H1 (cell line): ENCODE data around the gene CDH12.
"Not testable (repeated sequence)": the region's sequence is repeated elsewhere in the genome, so short reads cannot be mapped to it uniquely, and the experiment has no call there.

Experiments used
- BCL11A ChIP-seq, 2 experiments: IDR thresholded peaks; one replicate each; pipeline ENCODE4 v1.6.1; 2011; ENCODE audit warnings: low read depth in 2 of 2, low read length in 2 of 2, mild to moderate bottlenecking in 2 of 2
- CHD2 ChIP-seq: IDR thresholded peaks from 2 replicates; pipeline ENCODE4 v1.6.1; 2012; ENCODE audit warnings: low read length, improper control_type of control experiment
- CTCF ChIP-seq, 3 experiments: IDR thresholded peaks; 1 replicate in 2 of 3; 2 replicates in 1 of 3; pipeline versions ENCODE4 v1.5.1 to v1.6.1; 2011; ENCODE audit warnings: low read length in 3 of 3, mild to moderate bottlenecking in 3 of 3, inconsistent platforms in 2 of 3, low read depth in 1 of 3, moderate library complexity in 1 of 3; ENCODE audit not compliant: insufficient read depth in 1 of 3; ENCODE audit errors: control extremely low read depth in 1 of 3
- EGR1 ChIP-seq: IDR thresholded peaks from 2 replicates; pipeline ENCODE4 v1.6.1; 2011; ENCODE audit warnings: low read depth, low read length, borderline replicate concordance
- FOSL1 ChIP-seq: IDR thresholded peaks from 2 replicates; pipeline ENCODE4 v1.6.1; 2011; ENCODE audit warnings: mild to moderate bottlenecking, low read depth, low read length, moderate library complexity; ENCODE audit not compliant: insufficient read depth
- HDAC6 ChIP-seq: IDR thresholded peaks from one replicate; pipeline ENCODE4 v1.7.1; 2012; ENCODE audit warnings: low read depth, mild to moderate bottlenecking, inconsistent platforms, low read length, moderate library complexity
- MAX ChIP-seq: IDR thresholded peaks from 2 replicates; pipeline ENCODE4 v1.6.1; 2012; ENCODE audit warnings: inconsistent platforms
- RAD21 ChIP-seq, 2 experiments: IDR thresholded peaks in 1 of 2; conservative IDR thresholded peaks in 1 of 2; 2 replicates each; pipeline ENCODE4 v1.6.1; 2011; ENCODE audit warnings: low read depth in 2 of 2, low read length in 2 of 2, improper control_type of control experiment in 1 of 2, inconsistent platforms in 1 of 2, mild to moderate bottlenecking in 1 of 2, moderate library complexity in 1 of 2
- SIRT6 ChIP-seq: IDR thresholded peaks from one replicate; pipeline ENCODE4 v1.7.1; 2012; ENCODE audit warnings: low read length, inconsistent platforms
- TBP ChIP-seq: IDR thresholded peaks from 2 replicates; pipeline ENCODE4 v1.6.1; 2011; ENCODE audit warnings: low read depth, low read length, improper control_type of control experiment

- not testable (repeated sequence) for TF ChIP-seq TBP; CHD2; CTCF (IDR thresholded peaks at IDR 0.05; ENCODE audit: control extremely low read depth in 1 of 3, insufficient read depth in 1 of 3, low read depth in 1 of 3, low read length in 3 of 3); HDAC6; EGR1; RAD21 (IDR thresholded peaks at IDR 0.05 in 1 of 2, conservative IDR thresholded peaks at IDR 0.05 in 1 of 2; ENCODE audit: low read depth in 2 of 2, low read length in 2 of 2); MAX; BCL11A (IDR thresholded peaks at IDR 0.05; ENCODE audit: low read depth in 2 of 2, low read length in 2 of 2); FOSL1; SIRT6
These were observed 665.4 kb downstream of the CDH12 start for GRCh38 chr5:22187632-22188228.
